Activated CD8-positive, alpha-beta memory T cell treated with anti-CD3 and anti-CD28 coated beads for 4 hours (primary cell): ENCODE results near the gene PRDM9.
"Not testable (repeated sequence)": the region's sequence is repeated elsewhere in the genome, so short reads cannot be mapped to it uniquely, and the experiment has no call there.

Experiments used
- DNase-seq, 2 donors: peaks; one replicate each; pipeline ENCODE4 v3.0.0-alpha.2; 2020; ENCODE audit warnings: low read depth in 2 of 2

PRDM9 gene

DNA sequence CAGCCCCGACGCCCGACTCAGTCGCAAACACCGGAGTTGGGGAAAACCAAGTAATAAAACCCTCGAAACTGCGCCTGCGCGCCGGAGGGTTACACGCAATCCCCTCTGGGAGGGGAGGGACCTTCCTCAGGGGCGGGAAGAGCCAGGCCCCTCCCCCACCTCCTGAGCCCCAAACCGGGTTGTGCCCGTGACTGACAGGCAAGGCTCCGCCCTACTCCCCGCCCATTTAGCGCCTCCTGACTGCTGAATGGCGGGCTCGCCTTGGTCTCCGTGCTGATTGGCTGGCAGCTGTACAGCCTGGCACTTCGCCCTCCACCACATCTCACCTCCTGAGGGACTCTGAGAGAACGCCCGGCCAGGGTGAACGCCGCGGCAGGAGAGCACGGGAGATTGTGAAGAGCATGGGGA lies at the start of gene PRDM9:
TSS of gene PRDM9 (plus strand) at position 332 of the 408 bp plus-strand sequence. CDS start 1,425 bp downstream, outside the sequence.
- DNase-seq = no peak

DNA sequence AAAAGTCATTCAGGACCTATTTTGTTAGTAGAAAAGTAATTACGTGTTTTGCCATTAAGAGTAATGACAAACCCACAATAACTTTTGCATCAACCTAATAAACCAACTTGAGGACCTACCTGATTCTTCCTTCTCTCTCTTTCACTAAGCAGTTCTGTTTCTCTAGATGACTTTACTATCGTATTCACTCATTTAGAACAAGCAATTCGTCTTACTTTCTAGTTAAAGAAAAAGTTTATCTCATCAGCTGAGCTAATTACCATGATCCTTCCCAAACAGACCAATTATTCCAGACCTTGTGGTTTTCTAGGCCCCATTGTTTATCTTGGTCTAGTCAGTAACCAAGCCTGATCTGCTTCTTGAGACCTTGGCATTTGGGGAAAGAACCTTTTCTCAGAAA lies 49.6 kb upstream of the PRDM9 start:
- no peak for DNase-seq

DNA sequence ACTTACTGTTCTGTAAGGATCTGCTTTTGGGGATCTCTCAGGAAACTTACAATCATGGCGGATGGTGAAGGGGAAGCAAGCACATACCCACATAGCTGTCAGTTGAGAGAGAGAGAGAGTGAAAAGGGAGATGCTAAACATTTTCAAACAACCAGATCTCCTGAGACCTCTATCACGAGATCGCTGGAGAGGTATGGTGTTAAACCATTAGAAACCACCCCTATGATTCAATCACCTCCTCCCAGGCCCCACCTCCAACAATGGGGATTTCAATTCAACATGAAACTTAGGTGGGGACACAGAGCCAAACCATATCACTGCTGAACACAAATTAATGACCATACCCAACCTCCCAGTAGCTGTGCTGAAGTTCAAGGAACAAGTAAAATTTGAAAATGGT lies 48.2 kb upstream of the PRDM9 start:
- DNase-seq = no peak

DNA sequence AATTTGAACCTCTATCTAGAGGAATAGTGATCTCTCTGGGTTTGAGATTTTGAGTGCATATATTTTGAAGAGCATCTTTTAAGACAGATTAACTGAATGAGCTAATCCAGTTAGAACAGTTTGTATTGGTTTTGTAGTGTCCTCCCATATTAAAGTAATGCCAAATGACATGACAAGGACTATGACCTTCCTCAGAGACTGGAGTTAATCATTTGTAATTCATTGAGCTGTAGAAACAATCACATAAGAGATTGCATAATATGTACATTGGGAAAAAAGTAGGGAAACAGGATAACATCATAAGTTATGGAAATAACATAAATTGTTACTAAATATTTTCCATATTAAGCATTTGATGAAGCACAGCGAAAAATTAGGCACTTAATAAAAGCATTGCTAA lies 45.8 kb upstream of the PRDM9 start:
- DNase-seq = no peak

DNA sequence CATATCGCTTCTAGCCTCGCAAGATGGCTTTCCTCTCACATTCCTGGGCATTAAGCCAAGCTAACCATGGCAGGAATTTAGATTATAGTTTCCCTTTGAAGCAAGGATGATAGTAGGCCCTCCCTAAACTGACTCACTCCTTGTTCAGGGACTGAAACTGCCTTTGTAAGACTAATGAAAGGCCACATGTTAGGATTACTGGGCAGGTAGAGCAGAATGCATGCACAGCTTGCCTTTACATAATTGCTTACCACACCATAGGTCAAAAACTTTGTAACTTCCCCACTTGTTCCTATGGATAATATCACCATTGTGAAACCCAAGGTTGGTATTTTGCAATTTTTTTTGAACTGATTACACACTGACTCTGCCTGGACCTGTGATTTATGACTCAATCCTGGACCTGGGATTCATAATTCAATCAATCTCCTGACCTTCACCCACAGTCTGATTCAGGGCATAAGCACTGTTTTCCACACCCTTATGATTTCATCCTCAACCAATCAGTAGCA lies 41.0 kb upstream of the PRDM9 start:
- no peak for DNase-seq

DNA sequence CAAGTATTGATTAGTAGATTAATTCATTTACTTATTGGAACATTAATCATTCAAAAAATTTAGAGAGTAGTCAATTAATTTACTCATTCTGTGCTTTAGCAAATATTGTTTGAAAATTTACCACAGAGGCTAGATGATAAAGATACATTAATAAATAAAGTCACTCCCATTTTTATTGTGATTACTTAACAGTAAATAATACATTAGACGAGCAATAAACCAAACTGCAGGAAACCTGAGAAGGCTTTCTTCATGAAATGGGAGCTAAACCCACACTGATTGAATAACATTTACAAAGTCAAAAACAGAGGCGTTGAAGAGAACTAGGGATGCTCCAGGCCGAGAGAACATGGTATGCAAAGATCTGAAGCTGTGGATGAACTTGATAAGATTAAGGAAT lies 38.8 kb upstream of the PRDM9 start:
- no peak for DNase-seq

DNA sequence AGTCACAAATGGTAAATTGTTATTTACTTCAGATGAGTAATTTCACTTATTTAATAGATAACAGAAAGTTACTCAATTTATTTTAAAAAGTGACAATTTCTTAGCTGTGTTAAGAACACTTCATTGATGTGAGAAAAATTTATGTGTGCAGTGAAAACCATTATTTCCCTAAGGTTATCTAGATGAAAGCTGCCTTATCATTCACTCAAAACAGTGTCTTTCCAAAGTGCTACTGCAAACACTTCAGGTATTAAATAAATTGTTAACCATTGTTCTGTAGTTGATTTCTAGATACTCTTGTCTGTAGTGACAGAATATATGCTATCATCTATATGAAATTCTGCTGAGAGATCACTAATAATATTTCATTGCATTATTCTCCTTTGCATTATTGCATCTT lies 33.5 kb upstream of the PRDM9 start:
- DNase-seq = no peak

DNA sequence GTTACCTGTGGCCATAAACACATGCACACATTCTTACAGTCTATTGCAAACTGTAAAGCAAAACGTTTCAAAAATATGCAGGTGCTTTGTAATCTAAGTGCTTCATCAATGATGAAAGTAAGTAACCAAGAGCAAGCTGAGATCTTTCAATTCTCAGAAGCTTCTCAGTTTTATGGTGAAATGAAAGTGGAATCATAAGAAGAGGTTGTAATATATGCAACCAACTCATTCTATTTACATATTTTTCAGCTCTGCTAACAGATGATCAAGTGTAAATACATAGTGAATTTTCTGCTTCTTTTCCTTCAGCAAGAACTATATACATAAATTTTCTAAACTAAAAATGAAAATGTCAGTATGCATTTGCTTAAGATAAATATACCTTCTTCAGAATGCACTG lies 33.1 kb upstream of the PRDM9 start:
- no peak for DNase-seq

DNA sequence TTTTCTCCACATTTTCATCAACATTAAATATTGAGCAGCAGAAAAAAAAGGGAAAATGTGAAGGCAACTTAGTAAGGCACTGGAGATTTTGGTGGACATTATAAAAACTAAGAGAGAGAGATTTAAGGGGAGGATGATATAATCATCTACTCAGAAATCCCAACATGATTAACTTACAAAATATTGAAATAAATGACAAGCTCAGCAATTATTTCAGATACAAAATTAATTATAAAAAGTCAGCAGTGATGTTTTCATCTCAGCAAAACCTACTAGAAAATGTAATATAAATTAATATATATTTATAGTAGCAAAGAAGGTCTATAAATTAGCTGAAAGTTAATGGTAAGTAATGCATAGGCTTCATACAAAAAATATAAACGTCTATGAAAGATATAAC lies 30.8 kb upstream of the PRDM9 start:
- DNase-seq = no peak

DNA sequence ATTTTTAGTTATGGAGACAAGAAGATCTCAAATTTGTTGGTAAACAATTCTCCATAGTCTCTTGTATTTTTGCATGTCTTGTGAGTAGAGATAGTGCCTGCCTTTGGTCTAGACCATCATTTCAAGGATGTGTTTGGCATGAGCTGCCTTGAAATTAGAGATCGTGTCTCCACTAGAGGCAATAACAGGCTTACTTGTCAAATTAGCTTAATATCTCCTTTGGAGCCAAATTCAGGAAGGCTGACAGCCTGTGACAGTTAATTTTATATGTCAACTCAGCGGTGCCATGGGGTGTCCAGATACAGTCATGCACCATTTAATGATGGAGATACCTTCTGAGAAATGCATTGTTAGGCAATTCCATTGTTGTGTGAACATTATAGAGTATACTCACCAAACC lies 24.8 kb upstream of the PRDM9 start:
- DNase-seq = no peak

DNA sequence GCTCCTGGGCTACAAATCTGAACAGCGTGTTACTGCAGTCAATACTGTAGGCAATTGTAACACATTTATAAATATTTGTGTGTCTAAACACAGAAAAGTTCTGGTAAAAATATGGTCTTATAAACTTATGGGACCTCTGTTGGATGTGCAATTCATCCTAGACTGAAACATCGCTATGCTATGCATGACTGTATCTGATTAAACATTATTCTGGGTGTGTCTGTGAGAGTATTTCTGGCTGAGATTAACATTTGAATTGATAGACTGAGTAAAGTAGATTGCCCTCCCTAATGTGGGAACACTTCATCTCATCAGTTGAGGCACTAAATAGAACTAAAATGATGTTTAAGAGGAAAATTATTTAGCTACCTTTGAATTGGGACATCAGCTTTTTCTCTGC lies 24.3 kb upstream of the PRDM9 start:
- DNase-seq = no peak

DNA sequence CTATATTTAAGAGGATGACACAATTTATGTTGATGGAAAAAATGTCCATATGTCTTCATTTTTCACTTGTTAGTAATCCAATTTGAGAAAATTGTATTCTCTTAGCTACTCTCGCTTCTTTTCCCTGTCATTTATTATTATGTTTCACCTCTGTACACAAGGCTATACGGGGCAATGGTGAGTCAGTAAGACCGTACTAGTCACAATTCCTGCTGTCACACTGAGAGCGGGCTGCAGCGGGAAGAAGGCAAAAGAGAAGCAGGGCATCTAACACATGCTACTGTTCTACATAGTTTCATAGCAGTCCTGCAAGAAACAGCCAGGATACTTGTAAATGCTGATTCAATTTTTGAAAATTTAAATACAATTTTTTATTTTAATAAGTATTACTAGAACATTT lies 23.3 kb upstream of the PRDM9 start:
- no peak for DNase-seq

DNA sequence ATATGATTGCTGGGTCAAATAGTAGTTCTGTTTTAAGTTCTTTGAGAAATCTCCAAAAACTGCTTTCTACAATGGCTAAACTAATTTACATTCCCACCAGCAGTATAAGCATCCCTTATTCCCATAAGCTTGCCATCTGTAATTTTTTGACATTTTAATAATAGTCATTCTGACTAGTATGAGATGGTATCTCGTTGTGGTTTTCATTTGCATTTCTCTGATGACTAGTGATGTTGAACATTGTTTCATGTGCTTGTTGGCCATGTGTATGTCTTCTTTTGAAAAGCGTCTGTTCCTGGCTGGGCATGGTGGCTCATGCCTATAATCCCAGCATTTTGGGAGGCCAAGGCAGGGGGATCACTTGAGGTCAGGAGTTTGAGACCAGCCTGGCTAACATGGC lies 21.2 kb upstream of the PRDM9 start:
- not testable (repeated sequence) for DNase-seq

DNA sequence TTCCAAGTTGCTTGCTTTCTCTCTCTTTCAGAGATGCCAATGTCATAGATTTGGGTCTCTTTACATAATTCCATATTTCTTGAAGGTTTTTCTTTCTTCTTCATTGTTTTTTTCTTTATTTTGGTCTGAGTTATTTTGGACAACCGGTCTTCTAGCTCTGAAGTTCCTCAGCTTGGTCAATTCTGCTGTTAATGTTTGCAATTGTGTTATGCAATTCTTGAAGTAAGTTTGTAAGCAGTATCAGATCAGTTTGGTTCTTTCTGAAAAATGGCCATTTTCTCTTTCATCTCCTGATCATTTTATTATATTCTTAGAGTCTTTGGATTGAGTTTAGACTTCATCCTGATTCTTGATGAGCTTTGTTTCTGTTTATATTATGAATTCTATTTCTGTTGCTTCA lies 16.4 kb upstream of the PRDM9 start:
- DNase-seq = no peak

DNA sequence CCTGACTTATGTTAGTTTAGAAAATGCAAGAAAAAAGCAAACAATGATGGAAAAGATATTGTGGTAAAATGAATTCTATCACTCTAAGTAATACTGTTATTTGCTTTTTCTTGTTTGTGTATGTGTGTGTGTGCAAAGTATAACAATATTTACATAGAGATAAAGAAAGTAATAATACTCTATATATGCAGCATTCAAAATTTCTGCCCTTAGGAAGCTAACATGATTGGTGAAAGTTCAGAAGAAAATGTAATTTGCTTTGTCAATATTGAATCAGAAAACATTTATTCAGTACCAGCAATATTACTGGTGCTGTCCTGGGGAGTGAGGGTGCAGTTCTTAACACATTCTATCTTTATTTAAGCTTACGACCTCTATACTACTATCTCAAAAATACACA lies 12.9 kb upstream of the PRDM9 start:
- no peak for DNase-seq

DNA sequence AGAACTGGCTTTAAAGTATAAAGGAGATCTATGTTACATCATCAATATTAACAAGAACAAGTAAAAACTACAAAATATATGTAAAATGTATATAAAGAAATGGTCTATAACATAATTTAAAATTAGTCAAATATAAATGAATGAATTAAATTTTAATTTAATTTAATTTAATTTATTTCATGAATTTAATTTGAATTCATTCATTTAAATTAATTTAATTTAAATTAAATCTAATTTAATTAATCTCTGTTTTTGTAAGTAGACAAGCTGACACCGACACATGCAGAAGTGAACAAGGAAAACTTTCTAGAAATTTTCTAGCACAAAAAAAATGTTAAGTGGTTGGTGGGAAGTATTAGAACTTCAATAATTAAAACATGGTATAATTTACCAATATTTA lies 10.8 kb upstream of the PRDM9 start:
- DNase-seq = no peak

DNA sequence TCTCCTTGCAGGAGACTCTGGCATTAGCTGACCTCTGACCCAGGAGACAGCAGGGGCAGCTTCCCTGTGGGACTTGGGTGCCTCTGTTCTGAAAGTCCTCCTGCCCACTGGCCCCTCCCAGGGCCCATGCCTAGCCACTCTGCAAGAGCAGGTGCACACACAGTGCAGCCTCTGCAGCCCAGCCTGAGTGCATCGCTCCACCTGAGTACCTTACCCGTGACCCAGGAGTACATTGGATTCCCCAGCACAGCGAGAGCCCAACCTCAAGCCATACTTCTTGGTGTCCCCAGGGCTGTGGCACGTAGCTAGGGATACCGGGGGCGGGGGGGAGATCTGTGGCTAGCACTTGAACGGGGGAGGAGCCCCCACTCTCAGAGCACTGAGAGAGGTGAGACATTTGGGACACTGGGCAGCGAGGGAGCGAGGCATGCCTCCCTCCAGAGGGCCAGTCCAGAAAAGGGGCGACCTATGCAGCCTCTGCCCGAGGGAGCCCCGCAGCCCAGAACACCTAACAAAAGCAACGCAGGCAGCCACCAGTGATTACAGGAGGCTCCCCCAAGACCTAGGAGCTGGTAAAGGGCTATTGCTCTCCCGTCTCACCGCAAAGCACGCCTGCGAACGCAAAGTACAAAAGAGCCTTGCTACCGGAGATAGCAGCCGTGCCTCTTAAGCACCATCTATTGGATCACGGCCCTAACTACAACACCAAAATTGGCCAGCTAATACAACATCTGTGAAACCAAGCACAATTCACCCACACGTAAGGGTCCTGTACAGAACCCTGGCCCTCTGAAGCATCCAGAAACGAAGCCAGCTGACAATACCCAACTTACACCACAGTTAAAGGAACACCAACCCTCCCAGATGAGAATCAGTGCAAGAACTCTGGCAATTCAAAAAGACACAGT lies 826 bp upstream of the PRDM9 start:
- DNase-seq = no peak

DNA sequence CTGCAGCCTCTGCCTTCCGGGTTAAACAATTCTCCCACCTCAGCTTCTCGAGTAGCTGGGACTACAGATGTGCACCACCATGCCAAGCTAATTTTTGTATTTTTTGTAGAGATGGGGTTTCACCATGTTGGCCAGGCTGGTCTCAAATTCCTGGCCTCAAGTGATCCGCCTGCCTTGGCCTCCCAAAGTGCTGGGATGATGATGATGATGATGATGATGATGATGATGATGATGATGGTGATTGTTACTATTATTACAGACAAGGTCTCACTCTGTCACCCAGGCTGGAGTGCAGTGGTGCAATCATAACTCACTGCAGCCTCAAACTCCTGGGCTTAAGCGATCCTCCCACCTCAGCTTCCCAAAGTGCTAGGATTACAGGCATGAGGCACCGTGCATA lies 3.0 kb downstream of the PRDM9 start:
- DNase-seq = not testable (repeated sequence)

DNA sequence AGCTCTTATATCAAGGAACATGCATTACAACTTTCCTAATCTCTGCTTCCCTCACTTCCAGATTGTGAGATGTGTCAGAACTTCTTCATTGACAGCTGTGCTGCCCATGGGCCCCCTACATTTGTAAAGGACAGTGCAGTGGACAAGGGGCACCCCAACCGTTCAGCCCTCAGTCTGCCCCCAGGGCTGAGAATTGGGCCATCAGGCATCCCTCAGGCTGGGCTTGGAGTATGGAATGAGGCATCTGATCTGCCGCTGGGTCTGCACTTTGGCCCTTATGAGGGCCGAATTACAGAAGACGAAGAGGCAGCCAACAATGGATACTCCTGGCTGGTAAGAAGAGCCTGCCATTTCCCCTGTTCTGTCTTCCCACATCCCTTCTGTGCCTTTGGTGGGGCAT lies 15.1 kb downstream of the PRDM9 start:
- no peak for DNase-seq

DNA sequence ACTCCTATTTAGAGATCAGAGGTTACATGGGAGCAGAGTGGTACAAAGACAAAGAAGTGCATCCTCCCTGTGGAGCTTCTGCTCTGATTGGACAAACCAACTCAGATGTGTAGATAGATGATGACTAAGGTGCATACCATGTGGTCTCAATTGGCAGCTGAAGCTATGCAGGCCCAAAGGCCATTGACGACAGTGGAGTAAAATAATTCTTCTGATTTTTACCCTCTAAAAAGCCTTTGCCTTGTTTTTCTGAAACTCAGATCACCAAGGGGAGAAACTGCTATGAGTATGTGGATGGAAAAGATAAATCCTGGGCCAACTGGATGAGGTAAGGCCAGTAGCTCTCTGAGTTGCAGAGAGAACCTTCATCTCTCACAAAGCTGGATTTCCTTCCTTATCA lies 15.6 kb downstream of the PRDM9 start:
- DNase-seq = no peak

DNA sequence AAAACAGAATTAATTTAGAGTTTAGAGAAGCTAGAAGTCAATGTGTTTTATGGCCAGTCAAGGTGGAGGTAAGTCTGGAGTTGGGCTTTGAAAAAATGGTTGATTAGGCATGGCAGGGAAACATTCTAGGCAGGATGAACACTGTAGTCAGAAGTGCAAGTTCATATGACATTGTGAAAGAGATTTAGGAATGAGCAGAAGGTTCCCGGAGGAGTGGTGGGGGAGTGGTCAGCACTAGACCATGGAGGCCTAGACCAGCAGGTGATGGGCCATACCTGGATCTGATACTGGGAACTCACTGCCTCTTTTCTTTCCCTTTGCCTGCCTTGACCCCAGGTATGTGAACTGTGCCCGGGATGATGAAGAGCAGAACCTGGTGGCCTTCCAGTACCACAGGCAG lies 16.6 kb downstream of the PRDM9 start:
- no peak for DNase-seq

DNA sequence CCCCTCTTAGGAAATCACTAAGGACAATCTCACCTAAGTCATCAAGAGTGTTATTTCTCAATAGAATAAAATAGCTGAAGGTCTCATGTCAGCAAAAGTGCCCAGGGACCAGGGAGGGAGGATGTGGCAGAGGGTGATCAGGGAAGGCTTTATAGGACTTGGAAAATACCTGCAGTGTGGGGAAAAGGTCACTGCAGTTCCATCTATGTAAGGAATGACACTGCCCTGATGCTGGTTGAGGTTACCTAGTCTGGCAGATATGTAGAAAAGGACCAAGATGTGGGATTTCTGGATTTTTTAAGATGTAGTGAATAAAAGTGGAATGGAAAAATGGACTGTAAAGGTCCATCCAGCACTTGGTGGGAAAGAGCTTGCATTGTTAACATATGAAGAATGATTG lies 18.3 kb downstream of the PRDM9 start:
- DNase-seq = no peak

DNA sequence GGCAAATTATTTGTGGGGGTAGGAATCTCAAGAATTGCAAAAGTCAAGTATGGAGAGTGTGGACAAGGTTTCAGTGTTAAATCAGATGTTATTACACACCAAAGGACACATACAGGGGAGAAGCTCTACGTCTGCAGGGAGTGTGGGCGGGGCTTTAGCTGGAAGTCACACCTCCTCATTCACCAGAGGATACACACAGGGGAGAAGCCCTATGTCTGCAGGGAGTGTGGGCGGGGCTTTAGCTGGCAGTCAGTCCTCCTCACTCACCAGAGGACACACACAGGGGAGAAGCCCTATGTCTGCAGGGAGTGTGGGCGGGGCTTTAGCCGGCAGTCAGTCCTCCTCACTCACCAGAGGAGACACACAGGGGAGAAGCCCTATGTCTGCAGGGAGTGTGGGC lies 19.2 kb downstream of the PRDM9 start:
- DNase-seq = not testable (repeated sequence)
